NCI-H524 treated with DMSO at 0.1 percent for 48 hours (cell line): ENCODE data around the gene L3MBTL1.
"Not testable (repeated sequence)": the region's sequence is repeated elsewhere in the genome, so short reads cannot be mapped to it uniquely, and the experiment has no call there.

Experiments
- DNase-seq: peaks from one replicate; lab custom pipeline; 2025; lab: John Stamatoyannopoulos, UW

Gene L3MBTL1

GRCh38 chr20:43559147-43559987, 51.9 kb downstream of the L3MBTL1 start:
- DNase-seq: no peak

- no peak for DNase-seq
These were observed 53.5 kb downstream of the L3MBTL1 start for GRCh38 chr20:43560974-43561373.

- no peak for DNase-seq
These were observed 55.9 kb downstream of the L3MBTL1 start for GRCh38 chr20:43563429-43563828.

GRCh38 chr20:43563991-43564390, 56.5 kb downstream of the L3MBTL1 start:
- no peak for DNase-seq

GRCh38 chr20:43564455-43564854, 57.0 kb downstream of the L3MBTL1 start:
- no peak for DNase-seq

GRCh38 chr20:43564993-43565757, 57.7 kb downstream of the L3MBTL1 start:
- no peak for DNase-seq

- no peak for DNase-seq
These were observed 58.2 kb downstream of the L3MBTL1 start for GRCh38 chr20:43565758-43566104.

- no peak for DNase-seq
These were observed 60.0 kb downstream of the L3MBTL1 start for GRCh38 chr20:43567477-43567876.

- DNase-seq: no peak
These were observed 61.2 kb downstream of the L3MBTL1 start for GRCh38 chr20:43568706-43569105.

GRCh38 chr20:43569282-43569681, 61.8 kb downstream of the L3MBTL1 start:
- DNase-seq: no peak

- no peak for DNase-seq
These were observed 63.0 kb downstream of the L3MBTL1 start for GRCh38 chr20:43570496-43570895.

- no peak for DNase-seq
These were observed 63.8 kb downstream of the L3MBTL1 start for GRCh38 chr20:43571310-43571709.

GRCh38 chr20:43571771-43572170, 64.3 kb downstream of the L3MBTL1 start:
- DNase-seq: no peak

GRCh38 chr20:43572891-43573290, 65.4 kb downstream of the L3MBTL1 start:
- DNase-seq: no peak

- DNase-seq: no peak
These were observed 68.6 kb downstream of the L3MBTL1 start for GRCh38 chr20:43576108-43576507.

GRCh38 chr20:43579861-43580793, 72.6 kb downstream of the L3MBTL1 start:
- no peak for DNase-seq

- DNase-seq: no peak
These were observed 75.8 kb downstream of the L3MBTL1 start for GRCh38 chr20:43583133-43583864.

- DNase-seq: no peak
These were observed 76.5 kb downstream of the L3MBTL1 start for GRCh38 chr20:43583982-43584432.

GRCh38 chr20:43584448-43585136, 77.1 kb downstream of the L3MBTL1 start:
- DNase-seq: no peak

- DNase-seq: no peak
These were observed 79.1 kb downstream of the L3MBTL1 start for GRCh38 chr20:43586641-43587040.

GRCh38 chr20:43588526-43588925, 81.0 kb downstream of the L3MBTL1 start:
- not testable (repeated sequence) for DNase-seq
